ENCODE measurements around the gene DNAJC24.

Gene DNAJC24

GRCh38 chr11:31437742-31438435 lies 68.2 kb downstream of the DNAJC24 start:
- Mint-ChIP-seq H3K36me3 (peaks cover 3% of the 10 kb centered on the region), H3K27ac (no peak overlapping the region), H3K4me3 (no peak overlapping the region), H3K4me1 (no peaks in the 10 kb centered on the region), H3K9me3 (no peaks in the 10 kb centered on the region), H3K27me3 (no peaks in the 10 kb centered on the region)
- ATAC-seq = no peak

- Mint-ChIP-seq H3K4me3 (no peak overlapping the region), H3K9me3 (no peaks in the 10 kb centered on the region), H3K36me3 (peaks cover 6% of the 10 kb centered on the region), H3K27me3 (no peaks in the 10 kb centered on the region), H3K27ac (no peak overlapping the region), H3K4me1 (no peaks in the 10 kb centered on the region)
- no peak for ATAC-seq
Measured at GRCh38 chr11:31441296-31441695, 71.6 kb downstream of the DNAJC24 start.

- no peak overlapping the region for H3K4me3 Mint-ChIP-seq
- no peak for ATAC-seq
- H3K27me3 Mint-ChIP-seq = no peaks in the 10 kb centered on the region
- H3K36me3 Mint-ChIP-seq = peaks cover 12% of the 10 kb centered on the region
- H3K4me1 Mint-ChIP-seq = no peaks in the 10 kb centered on the region
- no peaks in the 10 kb centered on the region for H3K9me3 Mint-ChIP-seq
- no peak overlapping the region for H3K27ac Mint-ChIP-seq
Measured at GRCh38 chr11:31442086-31442485, 72.4 kb downstream of the DNAJC24 start.

GRCh38 chr11:31443802-31444201 lies 74.1 kb downstream of the DNAJC24 start:
- no peaks in the 10 kb centered on the region for H3K9me3 Mint-ChIP-seq
- peaks cover 20% of the 10 kb centered on the region for H3K36me3 Mint-ChIP-seq
- no peak overlapping the region for H3K4me3 Mint-ChIP-seq
- no peaks in the 10 kb centered on the region for H3K27me3 Mint-ChIP-seq
- no peak overlapping the region for H3K27ac Mint-ChIP-seq
- no peak for ATAC-seq
- no peaks in the 10 kb centered on the region for H3K4me1 Mint-ChIP-seq

- ATAC-seq = no peak
- H3K36me3 Mint-ChIP-seq = peaks cover 29% of the 10 kb centered on the region
- H3K9me3 Mint-ChIP-seq = no peaks in the 10 kb centered on the region
- no peak overlapping the region for H3K27ac Mint-ChIP-seq
- no peaks in the 10 kb centered on the region for H3K27me3 Mint-ChIP-seq
- no peak overlapping the region for H3K4me3 Mint-ChIP-seq
- H3K4me1 Mint-ChIP-seq = no peaks in the 10 kb centered on the region
Measured at GRCh38 chr11:31445621-31446020, 76.0 kb downstream of the DNAJC24 start.

- Mint-ChIP-seq H3K36me3 (peaks cover 56% of the 10 kb centered on the region), H3K27ac (no peak overlapping the region), H3K27me3 (no peaks in the 10 kb centered on the region), H3K4me1 (no peaks in the 10 kb centered on the region), H3K4me3 (no peak overlapping the region), H3K9me3 (no peaks in the 10 kb centered on the region)
- no peak for ATAC-seq
Measured at GRCh38 chr11:31449040-31449439, 79.4 kb downstream of the DNAJC24 start.

- Mint-ChIP-seq H3K27ac (no peak overlapping the region), H3K4me1 (no peaks in the 10 kb centered on the region), H3K9me3 (no peaks in the 10 kb centered on the region), H3K36me3 (peaks cover 59% of the 10 kb centered on the region), H3K27me3 (no peaks in the 10 kb centered on the region), H3K4me3 (no peak overlapping the region)
- no peak for ATAC-seq
Measured at GRCh38 chr11:31450841-31451240, 81.2 kb downstream of the DNAJC24 start.

GRCh38 chr11:31455177-31455576 lies 85.5 kb downstream of the DNAJC24 start:
- H3K4me1 Mint-ChIP-seq = no peaks in the 10 kb centered on the region
- H3K4me3 Mint-ChIP-seq = no peak overlapping the region
- H3K27me3 Mint-ChIP-seq = no peaks in the 10 kb centered on the region
- no peak overlapping the region for H3K27ac Mint-ChIP-seq
- H3K36me3 Mint-ChIP-seq = peaks cover 50% of the 10 kb centered on the region
- no peaks in the 10 kb centered on the region for H3K9me3 Mint-ChIP-seq
- ATAC-seq = no peak

GRCh38 chr11:31464436-31464835 lies 94.8 kb downstream of the DNAJC24 start:
- H3K4me1 Mint-ChIP-seq = peaks cover 11% of the 10 kb centered on the region
- no peak overlapping the region for H3K27ac Mint-ChIP-seq
- H3K9me3 Mint-ChIP-seq = peaks cover 6% of the 10 kb centered on the region
- ATAC-seq = no peak
- H3K36me3 Mint-ChIP-seq = peaks cover 57% of the 10 kb centered on the region
- no peaks in the 10 kb centered on the region for H3K27me3 Mint-ChIP-seq
- H3K4me3 Mint-ChIP-seq = no peak overlapping the region

- no peak overlapping the region for H3K27ac Mint-ChIP-seq
Measured at GRCh38 chr11:31474083-31474482, 104.4 kb downstream of the DNAJC24 start.

GRCh38 chr11:31477528-31478222 lies 108.0 kb downstream of the DNAJC24 start:
- Mint-ChIP-seq H3K4me3 (no peak overlapping the region), H3K36me3 (no peaks in the 10 kb centered on the region), H3K4me1 (no peaks in the 10 kb centered on the region), H3K9me3 (no peaks in the 10 kb centered on the region), H3K27me3 (no peaks in the 10 kb centered on the region), H3K27ac (no peak overlapping the region)
- ATAC-seq = no peak

More at GRCh38 chr11:31474083-31474482, 104.4 kb downstream of the DNAJC24 start:
- no peak for ATAC-seq
- no peaks in the 10 kb centered on the region for H3K9me3 Mint-ChIP-seq
- H3K27me3 Mint-ChIP-seq = no peaks in the 10 kb centered on the region
- peaks cover 24% of the 10 kb centered on the region for H3K36me3 Mint-ChIP-seq
- H3K4me3 Mint-ChIP-seq = no peak overlapping the region
- no peaks in the 10 kb centered on the region for H3K4me1 Mint-ChIP-seq

- H3K27ac Mint-ChIP-seq = no peak overlapping the region
- no peak overlapping the region for H3K4me3 Mint-ChIP-seq
- H3K27me3 Mint-ChIP-seq = no peaks in the 10 kb centered on the region
- H3K36me3 Mint-ChIP-seq = no peaks in the 10 kb centered on the region
- no peaks in the 10 kb centered on the region for H3K4me1 Mint-ChIP-seq
- no peaks in the 10 kb centered on the region for H3K9me3 Mint-ChIP-seq
- ATAC-seq = no peak
Measured at GRCh38 chr11:31478223-31478590, 108.5 kb downstream of the DNAJC24 start.

- no peaks in the 10 kb centered on the region for H3K9me3 Mint-ChIP-seq
- no peak overlapping the region for H3K4me3 Mint-ChIP-seq
- H3K36me3 Mint-ChIP-seq = no peaks in the 10 kb centered on the region
- no peak for ATAC-seq
- H3K27me3 Mint-ChIP-seq = no peaks in the 10 kb centered on the region
- no peaks in the 10 kb centered on the region for H3K4me1 Mint-ChIP-seq
- H3K27ac Mint-ChIP-seq = no peak overlapping the region
Measured at GRCh38 chr11:31479066-31479465, 109.4 kb downstream of the DNAJC24 start.

- no peaks in the 10 kb centered on the region for H3K36me3 Mint-ChIP-seq
- H3K27ac Mint-ChIP-seq = no peak overlapping the region
- H3K9me3 Mint-ChIP-seq = no peaks in the 10 kb centered on the region
- no peak overlapping the region for H3K4me3 Mint-ChIP-seq
- no peaks in the 10 kb centered on the region for H3K4me1 Mint-ChIP-seq
- H3K27me3 Mint-ChIP-seq = no peaks in the 10 kb centered on the region
- ATAC-seq = no peak
Measured at GRCh38 chr11:31480930-31481329, 111.3 kb downstream of the DNAJC24 start.

All from stimulated activated memory B cell treated with anti-CD40 and anti-IgM and Interleukin-4, amounts not matched to agents 10 μg/mL and 1 μg/mL and 100 μg/mL, for 72 hours (primary cell).